ENCODE results near the gene THAP8.

Gene THAP8

DNA sequence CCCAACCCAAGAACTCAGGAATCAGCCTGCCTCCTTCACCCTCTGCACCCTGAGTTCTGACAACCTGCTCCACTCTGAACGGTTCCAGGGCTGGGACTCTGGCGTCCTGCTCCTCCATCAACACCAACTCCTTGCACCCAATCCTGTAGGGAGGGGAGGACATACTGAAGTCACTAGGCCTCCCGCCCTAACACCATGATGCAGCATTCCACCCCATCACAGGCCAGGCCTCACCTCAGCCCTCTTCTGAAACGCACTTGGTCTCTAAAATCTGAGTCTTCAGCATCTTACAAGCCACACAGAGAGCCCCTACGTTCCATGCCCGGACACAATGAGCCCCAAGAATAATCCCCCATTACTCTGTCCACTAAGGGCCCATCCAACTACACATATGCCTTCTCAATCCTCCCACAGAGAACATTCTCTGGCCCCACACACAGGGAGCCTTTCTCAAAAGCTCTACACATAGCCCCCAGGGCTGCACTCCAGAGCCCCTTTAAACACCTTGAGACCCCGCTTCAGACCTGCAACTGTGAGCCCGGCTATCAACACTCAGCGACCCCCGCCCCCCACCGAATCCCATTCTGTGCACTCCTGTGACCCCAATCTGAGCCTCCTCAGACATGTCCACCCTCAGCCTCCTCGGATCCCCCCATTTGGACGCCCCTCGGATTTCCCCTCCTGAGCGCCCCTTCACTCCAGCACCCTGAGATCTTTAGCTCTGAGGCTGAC lies 40.6 kb downstream of the THAP8 start (continued):
- TF ChIP-seq, protein P1, sequence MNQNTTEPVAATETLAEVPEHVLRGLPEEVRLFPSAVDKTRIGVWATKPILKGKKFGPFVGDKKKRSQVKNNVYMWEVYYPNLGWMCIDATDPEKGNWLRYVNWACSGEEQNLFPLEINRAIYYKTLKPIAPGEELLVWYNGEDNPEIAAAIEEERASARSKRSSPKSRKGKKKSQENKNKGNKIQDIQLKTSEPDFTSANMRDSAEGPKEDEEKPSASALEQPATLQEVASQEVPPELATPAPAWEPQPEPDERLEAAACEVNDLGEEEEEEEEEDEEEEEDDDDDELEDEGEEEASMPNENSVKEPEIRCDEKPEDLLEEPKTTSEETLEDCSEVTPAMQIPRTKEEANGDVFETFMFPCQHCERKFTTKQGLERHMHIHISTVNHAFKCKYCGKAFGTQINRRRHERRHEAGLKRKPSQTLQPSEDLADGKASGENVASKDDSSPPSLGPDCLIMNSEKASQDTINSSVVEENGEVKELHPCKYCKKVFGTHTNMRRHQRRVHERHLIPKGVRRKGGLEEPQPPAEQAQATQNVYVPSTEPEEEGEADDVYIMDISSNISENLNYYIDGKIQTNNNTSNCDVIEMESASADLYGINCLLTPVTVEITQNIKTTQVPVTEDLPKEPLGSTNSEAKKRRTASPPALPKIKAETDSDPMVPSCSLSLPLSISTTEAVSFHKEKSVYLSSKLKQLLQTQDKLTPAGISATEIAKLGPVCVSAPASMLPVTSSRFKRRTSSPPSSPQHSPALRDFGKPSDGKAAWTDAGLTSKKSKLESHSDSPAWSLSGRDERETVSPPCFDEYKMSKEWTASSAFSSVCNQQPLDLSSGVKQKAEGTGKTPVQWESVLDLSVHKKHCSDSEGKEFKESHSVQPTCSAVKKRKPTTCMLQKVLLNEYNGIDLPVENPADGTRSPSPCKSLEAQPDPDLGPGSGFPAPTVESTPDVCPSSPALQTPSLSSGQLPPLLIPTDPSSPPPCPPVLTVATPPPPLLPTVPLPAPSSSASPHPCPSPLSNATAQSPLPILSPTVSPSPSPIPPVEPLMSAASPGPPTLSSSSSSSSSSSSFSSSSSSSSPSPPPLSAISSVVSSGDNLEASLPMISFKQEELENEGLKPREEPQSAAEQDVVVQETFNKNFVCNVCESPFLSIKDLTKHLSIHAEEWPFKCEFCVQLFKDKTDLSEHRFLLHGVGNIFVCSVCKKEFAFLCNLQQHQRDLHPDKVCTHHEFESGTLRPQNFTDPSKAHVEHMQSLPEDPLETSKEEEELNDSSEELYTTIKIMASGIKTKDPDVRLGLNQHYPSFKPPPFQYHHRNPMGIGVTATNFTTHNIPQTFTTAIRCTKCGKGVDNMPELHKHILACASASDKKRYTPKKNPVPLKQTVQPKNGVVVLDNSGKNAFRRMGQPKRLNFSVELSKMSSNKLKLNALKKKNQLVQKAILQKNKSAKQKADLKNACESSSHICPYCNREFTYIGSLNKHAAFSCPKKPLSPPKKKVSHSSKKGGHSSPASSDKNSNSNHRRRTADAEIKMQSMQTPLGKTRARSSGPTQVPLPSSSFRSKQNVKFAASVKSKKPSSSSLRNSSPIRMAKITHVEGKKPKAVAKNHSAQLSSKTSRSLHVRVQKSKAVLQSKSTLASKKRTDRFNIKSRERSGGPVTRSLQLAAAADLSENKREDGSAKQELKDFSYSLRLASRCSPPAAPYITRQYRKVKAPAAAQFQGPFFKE (tag by site-specific recombination; IDR thresholded peaks at IDR 0.05; ENCODE audit: borderline replicate concordance): no peak
- TF ChIP-seq ZNF660 (tag by site-specific recombination; IDR thresholded peaks at IDR 0.05) (peak; percentile 28; the same call in 1 of the 2 replicates), ZNF610 (tag by site-specific recombination; IDR thresholded peaks at IDR 0.05; ENCODE audit: borderline replicate concordance) (peak; percentile 70; the same call in 1 of the 2 replicates), ZNF114 (tag by site-specific recombination; IDR thresholded peaks at IDR 0.05) (no peak), ZNF791 (tag by site-specific recombination; IDR thresholded peaks at IDR 0.05) (0 out of 2 replicates have a peak, but pooled peaks have one; percentile 13), ZNF549 (tag by site-specific recombination; IDR thresholded peaks at IDR 0.05) (no peak), ZSCAN16 (tag by site-specific recombination; IDR thresholded peaks at IDR 0.05) (peak; percentile 36; the same call in 1 of the 2 replicates), ZNF138 (tag by site-specific recombination; IDR thresholded peaks at IDR 0.05; ENCODE audit: borderline replicate concordance) (no peak), ZNF214 (tag by site-specific recombination; IDR thresholded peaks at IDR 0.05; ENCODE audit: borderline replicate concordance) (no peak), KLF16 (tag by site-specific recombination; IDR thresholded peaks at IDR 0.05) (no peak; the same call in 1 of the 2 replicates), ZNF391 (tag by site-specific recombination; IDR thresholded peaks at IDR 0.05; ENCODE audit: borderline replicate concordance, low read depth) (no peak), TRIM28 (IDR thresholded peaks at IDR 0.05; ENCODE audit: borderline replicate concordance, low read length) (no peak), ZNF785 (tag by site-specific recombination; IDR thresholded peaks at IDR 0.05) (no peak), ZNF677 (tag by site-specific recombination; IDR thresholded peaks at IDR 0.05) (no peak), PRDM1 (tag by site-specific recombination; IDR thresholded peaks at IDR 0.05) (no peak), ZNF223 (tag by site-specific recombination; IDR thresholded peaks at IDR 0.05) (no peak), ZNF830 (tag by site-specific recombination; IDR thresholded peaks at IDR 0.05; ENCODE audit: low read depth) (no peak), ZBTB7A (tag by site-specific recombination; IDR thresholded peaks at IDR 0.05; ENCODE audit: low read depth) (no peak), ZNF48 (tag by site-specific recombination; IDR thresholded peaks at IDR 0.05) (no peak)
- TF ChIP-seq, protein P2, sequence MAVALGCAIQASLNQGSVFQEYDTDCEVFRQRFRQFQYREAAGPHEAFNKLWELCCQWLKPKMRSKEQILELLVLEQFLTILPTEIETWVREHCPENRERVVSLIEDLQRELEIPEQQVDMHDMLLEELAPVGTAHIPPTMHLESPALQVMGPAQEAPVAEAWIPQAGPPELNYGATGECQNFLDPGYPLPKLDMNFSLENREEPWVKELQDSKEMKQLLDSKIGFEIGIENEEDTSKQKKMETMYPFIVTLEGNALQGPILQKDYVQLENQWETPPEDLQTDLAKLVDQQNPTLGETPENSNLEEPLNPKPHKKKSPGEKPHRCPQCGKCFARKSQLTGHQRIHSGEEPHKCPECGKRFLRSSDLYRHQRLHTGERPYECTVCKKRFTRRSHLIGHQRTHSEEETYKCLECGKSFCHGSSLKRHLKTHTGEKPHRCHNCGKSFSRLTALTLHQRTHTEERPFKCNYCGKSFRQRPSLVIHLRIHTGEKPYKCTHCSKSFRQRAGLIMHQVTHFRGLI (tag by site-specific recombination; IDR thresholded peaks at IDR 0.05): no peak
- TF ChIP-seq, protein P3, sequence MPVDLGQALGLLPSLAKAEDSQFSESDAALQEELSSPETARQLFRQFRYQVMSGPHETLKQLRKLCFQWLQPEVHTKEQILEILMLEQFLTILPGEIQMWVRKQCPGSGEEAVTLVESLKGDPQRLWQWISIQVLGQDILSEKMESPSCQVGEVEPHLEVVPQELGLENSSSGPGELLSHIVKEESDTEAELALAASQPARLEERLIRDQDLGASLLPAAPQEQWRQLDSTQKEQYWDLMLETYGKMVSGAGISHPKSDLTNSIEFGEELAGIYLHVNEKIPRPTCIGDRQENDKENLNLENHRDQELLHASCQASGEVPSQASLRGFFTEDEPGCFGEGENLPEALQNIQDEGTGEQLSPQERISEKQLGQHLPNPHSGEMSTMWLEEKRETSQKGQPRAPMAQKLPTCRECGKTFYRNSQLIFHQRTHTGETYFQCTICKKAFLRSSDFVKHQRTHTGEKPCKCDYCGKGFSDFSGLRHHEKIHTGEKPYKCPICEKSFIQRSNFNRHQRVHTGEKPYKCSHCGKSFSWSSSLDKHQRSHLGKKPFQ (tag by site-specific recombination; IDR thresholded peaks at IDR 0.05): no peak
- TF ChIP-seq, protein P4, sequence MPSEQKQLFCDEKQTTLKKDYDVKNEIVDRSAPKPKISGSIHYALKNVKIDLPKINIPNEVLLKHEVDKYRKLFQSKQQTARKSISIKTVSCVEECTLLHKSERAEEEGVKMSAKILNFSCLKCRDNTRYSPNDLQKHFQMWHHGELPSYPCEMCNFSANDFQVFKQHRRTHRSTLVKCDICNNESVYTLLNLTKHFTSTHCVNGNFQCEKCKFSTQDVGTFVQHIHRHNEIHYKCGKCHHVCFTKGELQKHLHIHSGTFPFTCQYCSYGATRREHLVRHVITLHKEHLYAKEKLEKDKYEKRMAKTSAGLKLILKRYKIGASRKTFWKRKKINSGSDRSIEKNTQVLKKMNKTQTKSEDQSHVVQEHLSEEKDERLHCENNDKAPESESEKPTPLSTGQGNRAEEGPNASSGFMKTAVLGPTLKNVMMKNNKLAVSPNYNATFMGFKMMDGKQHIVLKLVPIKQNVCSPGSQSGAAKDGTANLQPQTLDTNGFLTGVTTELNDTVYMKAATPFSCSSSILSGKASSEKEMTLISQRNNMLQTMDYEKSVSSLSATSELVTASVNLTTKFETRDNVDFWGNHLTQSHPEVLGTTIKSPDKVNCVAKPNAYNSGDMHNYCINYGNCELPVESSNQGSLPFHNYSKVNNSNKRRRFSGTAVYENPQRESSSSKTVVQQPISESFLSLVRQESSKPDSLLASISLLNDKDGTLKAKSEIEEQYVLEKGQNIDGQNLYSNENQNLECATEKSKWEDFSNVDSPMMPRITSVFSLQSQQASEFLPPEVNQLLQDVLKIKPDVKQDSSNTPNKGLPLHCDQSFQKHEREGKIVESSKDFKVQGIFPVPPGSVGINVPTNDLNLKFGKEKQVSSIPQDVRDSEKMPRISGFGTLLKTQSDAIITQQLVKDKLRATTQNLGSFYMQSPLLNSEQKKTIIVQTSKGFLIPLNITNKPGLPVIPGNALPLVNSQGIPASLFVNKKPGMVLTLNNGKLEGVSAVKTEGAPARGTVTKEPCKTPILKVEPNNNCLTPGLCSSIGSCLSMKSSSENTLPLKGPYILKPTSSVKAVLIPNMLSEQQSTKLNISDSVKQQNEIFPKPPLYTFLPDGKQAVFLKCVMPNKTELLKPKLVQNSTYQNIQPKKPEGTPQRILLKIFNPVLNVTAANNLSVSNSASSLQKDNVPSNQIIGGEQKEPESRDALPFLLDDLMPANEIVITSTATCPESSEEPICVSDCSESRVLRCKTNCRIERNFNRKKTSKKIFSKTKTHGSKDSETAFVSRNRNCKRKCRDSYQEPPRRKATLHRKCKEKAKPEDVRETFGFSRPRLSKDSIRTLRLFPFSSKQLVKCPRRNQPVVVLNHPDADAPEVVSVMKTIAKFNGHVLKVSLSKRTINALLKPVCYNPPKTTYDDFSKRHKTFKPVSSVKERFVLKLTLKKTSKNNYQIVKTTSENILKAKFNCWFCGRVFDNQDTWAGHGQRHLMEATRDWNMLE (tag by site-specific recombination; conservative IDR thresholded peaks at IDR 0.05; ENCODE audit: low read depth): no peak
- TF ChIP-seq, protein P5, sequence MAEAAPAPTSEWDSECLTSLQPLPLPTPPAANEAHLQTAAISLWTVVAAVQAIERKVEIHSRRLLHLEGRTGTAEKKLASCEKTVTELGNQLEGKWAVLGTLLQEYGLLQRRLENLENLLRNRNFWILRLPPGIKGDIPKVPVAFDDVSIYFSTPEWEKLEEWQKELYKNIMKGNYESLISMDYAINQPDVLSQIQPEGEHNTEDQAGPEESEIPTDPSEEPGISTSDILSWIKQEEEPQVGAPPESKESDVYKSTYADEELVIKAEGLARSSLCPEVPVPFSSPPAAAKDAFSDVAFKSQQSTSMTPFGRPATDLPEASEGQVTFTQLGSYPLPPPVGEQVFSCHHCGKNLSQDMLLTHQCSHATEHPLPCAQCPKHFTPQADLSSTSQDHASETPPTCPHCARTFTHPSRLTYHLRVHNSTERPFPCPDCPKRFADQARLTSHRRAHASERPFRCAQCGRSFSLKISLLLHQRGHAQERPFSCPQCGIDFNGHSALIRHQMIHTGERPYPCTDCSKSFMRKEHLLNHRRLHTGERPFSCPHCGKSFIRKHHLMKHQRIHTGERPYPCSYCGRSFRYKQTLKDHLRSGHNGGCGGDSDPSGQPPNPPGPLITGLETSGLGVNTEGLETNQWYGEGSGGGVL (tag by site-specific recombination; IDR thresholded peaks at IDR 0.05): 0 out of 2 replicates have a peak, but pooled peaks have one; percentile 31

All from HEK293 (cell line).